GM12874 (cell line): ENCODE results near the gene KRT85.

Experiments used
- CTCF ChIP-seq: IDR thresholded peaks from 2 replicates; pipeline ENCODE4 v1.5.1; 2011; ENCODE audit warnings: low read depth, mild to moderate bottlenecking, control low read depth, low read length, moderate library complexity; ENCODE audit not compliant: insufficient read depth

Gene KRT85

GRCh38 chr12:52382854-52383253 is 15.6 kb upstream of the KRT85 start:
- TF ChIP-seq CTCF: no peak

- no peak for TF ChIP-seq CTCF
These were observed 13.9 kb upstream of the KRT85 start for GRCh38 chr12:52381206-52381605.

GRCh38 chr12:52380271-52380694 is 13.0 kb upstream of the KRT85 start:
- TF ChIP-seq CTCF: peak; percentile 62; the same call in 1 of the 2 replicates

GRCh38 chr12:52379536-52379935 is 12.3 kb upstream of the KRT85 start:
- TF ChIP-seq CTCF: no peak

- no peak for TF ChIP-seq CTCF
These were observed 10.8 kb upstream of the KRT85 start for GRCh38 chr12:52378091-52378490.

- TF ChIP-seq CTCF: no peak
These were observed 10.0 kb upstream of the KRT85 start for GRCh38 chr12:52377266-52377665.

GRCh38 chr12:52372216-52373154 is 5.2 kb upstream of the KRT85 start:
- peak; percentile 71 for TF ChIP-seq CTCF
